Stimulated activated CD4-positive, alpha-beta T cell treated with anti-CD3 and anti-CD28 coated beads, Interleukin-12 subunit alpha, Interleukin-12 subunit beta, amount 100 ng/mL, for 24 hours (primary cell): ENCODE measurements around the gene ITPR3.
"Not testable (repeated sequence)": the region's sequence is repeated elsewhere in the genome, so short reads cannot be mapped to it uniquely, and the experiment has no call there.

Source experiments
- DNase-seq, 2 experiments: peaks; one replicate each; pipeline ENCODE4 v3.0.0-alpha.2; 2020; ENCODE audit warnings: low read depth in 2 of 2

The ITPR3 gene

GRCh38 chr6:33613795-33614168, 7.3 kb upstream of the ITPR3 start:
- no peak for DNase-seq

DNA sequence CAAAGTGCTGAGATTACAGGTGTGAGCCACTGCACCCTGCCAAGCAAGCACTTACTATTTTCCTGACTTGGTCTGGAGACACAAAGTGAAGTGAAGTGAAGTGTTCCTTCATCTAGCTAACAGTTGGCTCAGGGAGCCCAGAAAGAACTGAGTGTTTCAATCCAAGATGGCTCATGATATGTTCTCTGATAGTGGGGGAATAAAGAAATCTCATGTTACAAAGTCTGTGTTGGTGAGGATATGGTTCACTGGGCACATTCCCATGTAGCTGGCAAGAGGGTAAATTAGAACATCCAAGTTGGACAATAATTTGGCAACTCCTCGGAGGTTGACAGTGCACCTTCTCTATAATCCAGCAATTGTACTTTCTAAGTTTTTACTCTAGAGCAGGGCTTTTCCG, 5.0 kb upstream of the ITPR3 start:
- no peak for DNase-seq

GRCh38 chr6:33616913-33617312, 4.2 kb upstream of the ITPR3 start:
- no peak for DNase-seq

- DNase-seq: no peak
Observed at GRCh38 chr6:33619166-33619840, 1.8 kb upstream of the ITPR3 start.

DNA sequence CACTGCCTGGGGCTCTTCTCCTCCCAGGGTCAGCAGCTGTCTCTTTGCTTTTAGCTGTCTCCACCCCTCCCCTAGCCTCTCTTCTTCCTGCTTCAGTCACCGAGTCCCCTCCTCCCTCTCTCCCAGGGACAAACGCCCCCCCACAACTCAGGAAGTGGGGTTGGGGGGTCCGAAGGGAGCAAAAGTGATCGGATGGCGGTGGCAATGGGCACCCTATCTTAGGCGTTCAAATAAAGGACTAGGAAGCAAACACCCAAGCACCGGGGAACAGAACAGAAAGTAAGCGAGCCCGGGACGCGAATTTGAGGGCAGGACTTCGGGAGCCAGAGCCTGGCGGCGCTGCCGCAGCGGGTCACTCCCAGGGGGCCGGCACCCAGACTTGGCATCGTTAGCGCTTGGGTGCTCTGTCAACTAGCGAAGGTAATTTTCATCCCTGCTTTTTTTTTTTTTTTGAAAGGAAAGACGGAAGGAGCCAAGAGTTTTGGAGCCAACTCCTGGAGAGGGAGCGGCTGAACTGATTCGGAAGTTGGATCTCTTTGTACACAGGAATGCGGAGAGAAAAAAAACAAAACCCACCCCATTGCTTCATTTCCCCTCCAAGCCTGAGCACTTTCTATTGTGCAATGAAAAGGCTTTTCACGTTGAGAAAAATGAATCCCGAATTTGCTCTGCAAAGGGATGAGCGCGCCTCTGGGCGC, 815 bp upstream of the ITPR3 start:
- DNase-seq: peak in 1 of 2 experiments; percentile 28

DNA sequence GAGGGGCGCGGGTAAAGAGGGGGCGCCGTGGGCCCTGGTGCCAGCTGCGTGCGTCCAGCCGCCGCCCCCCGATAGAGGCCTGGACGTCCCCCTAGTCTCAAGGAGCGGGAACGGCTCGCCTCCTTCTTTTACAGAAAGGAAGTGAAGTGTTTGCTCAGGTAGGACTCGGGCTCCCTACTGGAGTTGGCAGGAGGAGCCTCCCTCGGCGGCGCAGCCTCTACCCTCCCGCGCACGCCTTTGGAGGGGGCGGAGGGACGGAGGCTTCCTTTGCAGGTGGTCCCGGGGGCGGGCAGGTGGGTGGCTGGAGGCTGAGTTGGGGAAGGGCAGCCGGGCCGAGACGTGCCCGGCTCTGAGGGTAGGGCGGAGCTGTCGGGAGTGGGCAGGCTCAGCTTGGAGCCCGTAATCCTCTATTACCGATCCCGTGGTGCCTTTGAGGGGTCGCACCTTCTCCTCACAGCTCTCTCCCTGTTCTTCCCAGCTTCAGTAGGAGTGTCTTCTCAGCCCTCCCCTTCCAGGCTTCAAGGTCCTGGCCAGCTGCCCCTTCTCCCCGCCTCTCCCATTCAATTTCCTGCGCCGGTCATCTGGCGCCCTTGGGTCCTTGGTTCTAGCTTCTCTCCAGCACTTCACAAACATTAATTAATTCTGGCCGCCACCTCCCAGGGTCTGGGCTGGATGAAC, 728 bp downstream of the ITPR3 start:
- peak in 1 of 2 experiments; percentile 16 for DNase-seq

DNA sequence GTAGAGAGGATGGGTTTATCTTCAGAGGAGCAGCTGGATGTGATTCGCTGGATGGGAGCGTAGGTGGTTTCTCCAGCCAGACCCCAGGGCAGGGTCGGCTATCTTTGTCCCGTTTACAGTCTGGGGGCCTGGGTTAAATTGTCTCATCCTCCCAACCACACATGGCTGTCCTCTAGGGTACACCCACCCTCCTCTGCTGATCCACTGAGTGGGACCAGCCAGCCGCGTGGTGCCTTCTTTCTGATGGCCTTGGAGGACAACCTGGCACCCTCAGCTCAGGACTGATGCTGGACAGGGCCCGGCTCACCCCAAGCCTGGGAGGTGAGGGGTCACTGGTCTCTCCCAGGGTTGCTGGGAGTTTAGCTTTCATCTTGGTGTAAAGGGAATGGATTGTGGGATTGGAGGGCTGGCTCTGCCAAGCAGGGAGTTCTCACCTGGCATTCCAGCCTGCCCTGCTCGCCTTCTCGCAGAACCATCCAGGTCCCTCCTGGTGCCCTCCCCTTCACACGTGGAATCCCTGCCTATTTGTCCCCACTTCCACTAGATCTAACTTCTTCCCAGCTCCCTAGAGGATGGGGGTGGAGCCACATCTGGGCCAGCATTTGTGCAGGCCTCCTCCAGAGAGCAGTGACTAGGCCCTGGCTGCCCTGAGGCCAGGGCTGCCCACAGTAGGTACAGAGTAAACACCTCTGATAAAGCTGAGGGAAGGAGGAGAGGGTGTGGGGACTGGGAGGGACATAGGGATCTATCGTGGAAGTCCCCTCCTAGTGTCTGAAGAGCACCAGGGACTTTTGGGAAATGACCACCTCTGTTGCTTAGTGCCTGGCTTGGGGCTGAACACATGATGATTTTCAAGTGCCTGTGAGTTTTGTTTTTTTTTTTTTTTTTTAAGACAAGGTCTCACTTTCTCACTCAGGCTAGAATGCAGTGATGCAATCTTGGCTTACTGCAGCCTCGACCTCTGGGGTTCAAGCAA, 1.6 kb downstream of the ITPR3 start:
- DNase-seq: no peak

- no peak for DNase-seq
Observed at GRCh38 chr6:33623895-33624381, 2.8 kb downstream of the ITPR3 start.

DNA sequence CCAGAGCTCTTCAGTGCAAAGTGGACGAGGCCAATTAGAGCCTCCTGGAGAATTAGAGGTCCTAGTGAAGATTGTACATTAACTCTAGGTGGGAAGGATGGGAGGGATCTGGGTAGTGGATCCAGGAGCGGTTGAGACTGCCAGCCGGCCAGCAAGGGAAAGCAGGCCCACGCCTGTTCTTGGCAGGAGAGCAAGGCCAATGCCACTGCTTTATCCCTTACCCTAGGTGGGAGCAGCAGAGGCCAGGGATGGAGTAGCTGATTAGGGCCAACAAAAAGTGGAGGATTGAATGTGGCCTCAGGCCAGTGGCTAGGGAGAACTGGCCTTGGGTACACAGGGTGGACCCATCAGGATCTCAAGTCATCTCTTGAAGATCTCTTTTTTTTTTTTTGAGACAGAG, 3.7 kb downstream of the ITPR3 start:
- DNase-seq: no peak

DNA sequence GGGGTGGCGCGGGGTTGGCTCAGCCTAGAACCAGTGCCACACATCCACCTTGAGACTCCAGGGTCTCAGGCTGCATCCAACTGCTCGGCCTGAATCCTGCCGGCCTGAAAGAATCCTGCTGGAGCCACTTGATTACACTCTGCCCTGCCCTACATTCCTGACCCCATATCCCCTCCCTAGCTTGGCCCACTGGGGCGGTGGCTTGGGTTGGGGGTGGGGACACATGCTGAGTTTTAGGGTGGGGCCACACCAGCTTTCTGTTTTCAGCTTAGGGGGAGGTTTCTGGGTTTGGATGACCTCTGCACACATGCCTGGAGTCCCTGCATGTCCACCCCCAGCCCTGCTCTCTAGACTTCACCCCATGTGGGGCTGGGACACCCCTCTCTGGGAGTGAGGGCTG, 6.8 kb downstream of the ITPR3 start:
- DNase-seq: no peak

DNA sequence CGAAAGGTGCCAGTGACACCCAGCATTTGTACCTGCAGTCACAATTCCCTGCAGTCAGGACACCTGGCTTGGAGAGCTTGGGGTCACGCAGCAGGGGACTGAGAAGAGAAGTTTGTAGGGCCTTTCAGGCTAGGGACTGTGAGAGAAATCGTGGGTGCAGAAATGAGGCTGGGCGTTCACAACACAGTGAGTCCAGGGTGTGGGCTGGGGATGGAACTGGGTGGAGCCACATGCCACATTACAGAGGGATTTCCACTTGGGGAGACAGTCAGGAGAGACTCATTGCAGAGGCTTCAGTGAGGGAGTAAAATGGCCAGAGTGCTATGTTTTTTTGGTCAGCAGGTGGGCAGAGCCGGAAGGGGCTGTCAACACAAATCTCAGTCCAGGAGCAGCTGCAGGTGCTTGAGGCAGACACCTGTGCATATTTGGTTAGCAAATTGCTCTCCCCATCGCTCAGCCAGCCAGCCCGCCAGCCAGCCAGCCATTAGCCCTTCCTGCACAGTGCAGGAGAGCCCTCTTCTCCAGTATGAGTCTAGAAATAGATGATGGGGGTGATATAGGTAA, 7.4 kb downstream of the ITPR3 start:
- DNase-seq: no peak

GRCh38 chr6:33630014-33630413, 8.9 kb downstream of the ITPR3 start:
- no peak for DNase-seq

GRCh38 chr6:33631521-33631920, 10.4 kb downstream of the ITPR3 start:
- not testable (repeated sequence) for DNase-seq

- DNase-seq: no peak
Observed at GRCh38 chr6:33631971-33632557, 10.9 kb downstream of the ITPR3 start.

GRCh38 chr6:33632558-33633039, 11.5 kb downstream of the ITPR3 start:
- peak in 1 of 2 experiments; percentile 45 for DNase-seq

- DNase-seq: no peak
Observed at GRCh38 chr6:33633084-33633461, 12.0 kb downstream of the ITPR3 start.

- DNase-seq: peak; percentile 14 to 36
Observed at GRCh38 chr6:33633462-33634158, 12.5 kb downstream of the ITPR3 start.

DNA sequence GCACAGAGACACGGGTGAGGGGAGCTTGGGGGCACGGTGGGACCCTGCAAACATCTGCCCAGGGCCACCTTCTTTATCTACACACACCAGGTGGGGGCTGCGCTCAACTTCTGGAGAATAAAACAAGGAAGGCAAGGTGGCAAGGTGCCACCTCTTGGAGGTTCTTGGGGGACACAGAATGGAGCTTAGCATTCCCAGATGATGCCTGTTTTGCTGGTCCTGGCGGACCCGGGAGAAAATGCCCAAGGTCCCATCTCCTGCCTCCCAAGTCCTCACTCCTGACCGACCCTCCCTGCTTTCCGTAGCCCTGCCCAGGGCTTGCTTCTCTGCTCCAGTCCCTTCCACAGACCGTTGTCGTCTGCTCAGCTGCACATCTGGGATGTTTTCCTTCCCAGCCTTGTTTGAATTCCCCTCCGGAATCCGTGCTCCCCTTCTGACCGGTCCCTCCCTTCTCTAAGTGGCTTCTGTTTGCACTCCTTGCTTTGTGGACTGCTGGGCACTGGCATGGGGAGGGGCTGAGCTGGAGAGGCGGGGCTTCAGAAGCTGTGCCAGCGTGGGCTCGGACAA, 13.1 kb downstream of the ITPR3 start:
- no peak for DNase-seq

DNA sequence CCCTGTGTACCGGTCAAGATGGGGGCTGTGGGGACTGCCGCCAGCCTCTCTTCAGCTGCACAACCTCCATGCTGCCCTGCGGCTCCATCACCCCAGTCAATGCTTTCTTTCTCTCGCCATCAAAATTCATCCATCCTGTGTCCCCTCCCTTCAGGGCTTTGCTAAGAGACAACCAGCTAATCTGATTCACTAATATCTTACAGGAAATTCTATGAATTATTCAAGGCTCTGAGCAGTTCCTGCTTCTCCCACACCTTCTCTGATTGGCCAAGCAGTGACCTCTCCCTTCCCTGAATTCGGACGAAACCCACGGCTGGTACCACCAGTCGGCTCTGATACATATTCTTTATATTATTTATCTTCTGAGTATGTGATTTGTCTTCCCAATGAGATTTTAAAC, 13.8 kb downstream of the ITPR3 start:
- no peak for DNase-seq

GRCh38 chr6:33636655-33637054, 15.5 kb downstream of the ITPR3 start:
- DNase-seq: no peak
